ENCODE results near the gene UBE2QL1.

UBE2QL1 gene

GRCh38 chr5:6424700-6425099, 24.0 kb upstream of the UBE2QL1 start:
- no peak overlapping the region for H3K4me3 ChIP-seq (ENCODE audit: low read depth, low read length)
- TF ChIP-seq CTCF (IDR thresholded peaks at IDR 0.05; ENCODE audit: insufficient read depth, low read depth, low read length, missing control alignments): no peak
- DNase-seq (ENCODE audit: low read depth): no peak

GRCh38 chr5:6427694-6428093, 21.0 kb upstream of the UBE2QL1 start:
- no peak overlapping the region for H3K4me3 ChIP-seq (ENCODE audit: low read depth, low read length)
- DNase-seq (ENCODE audit: low read depth): no peak
- no peak for TF ChIP-seq CTCF (IDR thresholded peaks at IDR 0.05; ENCODE audit: insufficient read depth, low read depth, low read length, missing control alignments)

- no peak for TF ChIP-seq CTCF (IDR thresholded peaks at IDR 0.05; ENCODE audit: insufficient read depth, low read depth, low read length, missing control alignments)
- no peak for DNase-seq (ENCODE audit: low read depth)
- no peak overlapping the region for H3K4me3 ChIP-seq (ENCODE audit: low read depth, low read length)
Measured at GRCh38 chr5:6430418-6431028, 18.1 kb upstream of the UBE2QL1 start.

GRCh38 chr5:6431214-6432195, 17.2 kb upstream of the UBE2QL1 start:
- no peak overlapping the region for H3K4me3 ChIP-seq (ENCODE audit: low read depth, low read length)
- no peak for TF ChIP-seq CTCF (IDR thresholded peaks at IDR 0.05; ENCODE audit: insufficient read depth, low read depth, low read length, missing control alignments)
- DNase-seq (ENCODE audit: low read depth): no peak

GRCh38 chr5:6432206-6432605, 16.5 kb upstream of the UBE2QL1 start:
- DNase-seq (ENCODE audit: low read depth): no peak
- no peak for TF ChIP-seq CTCF (IDR thresholded peaks at IDR 0.05; ENCODE audit: insufficient read depth, low read depth, low read length, missing control alignments)
- H3K4me3 ChIP-seq (ENCODE audit: low read depth, low read length): no peak overlapping the region

GRCh38 chr5:6434731-6435130, 13.9 kb upstream of the UBE2QL1 start:
- no peak overlapping the region for H3K4me3 ChIP-seq (ENCODE audit: low read depth, low read length)
- no peak for TF ChIP-seq CTCF (IDR thresholded peaks at IDR 0.05; ENCODE audit: insufficient read depth, low read depth, low read length, missing control alignments)
- DNase-seq (ENCODE audit: low read depth): no peak

Data from GM12865 (cell line).